GM21717 (cell line): ENCODE measurements around the gene RTN4RL1.
"Not testable (repeated sequence)": the region's sequence is repeated elsewhere in the genome, so short reads cannot be mapped to it uniquely, and the experiment has no call there.

ENCODE experiments used
- ATAC-seq: cut with Tn5 transposase; IDR thresholded peaks from one replicate; pipeline ENCODE4 v1.9.1; 2021; ENCODE audit warnings: mild to moderate bottlenecking, moderate library complexity; ENCODE audit not compliant: unreplicated experiment

RTN4RL1 gene

DNA sequence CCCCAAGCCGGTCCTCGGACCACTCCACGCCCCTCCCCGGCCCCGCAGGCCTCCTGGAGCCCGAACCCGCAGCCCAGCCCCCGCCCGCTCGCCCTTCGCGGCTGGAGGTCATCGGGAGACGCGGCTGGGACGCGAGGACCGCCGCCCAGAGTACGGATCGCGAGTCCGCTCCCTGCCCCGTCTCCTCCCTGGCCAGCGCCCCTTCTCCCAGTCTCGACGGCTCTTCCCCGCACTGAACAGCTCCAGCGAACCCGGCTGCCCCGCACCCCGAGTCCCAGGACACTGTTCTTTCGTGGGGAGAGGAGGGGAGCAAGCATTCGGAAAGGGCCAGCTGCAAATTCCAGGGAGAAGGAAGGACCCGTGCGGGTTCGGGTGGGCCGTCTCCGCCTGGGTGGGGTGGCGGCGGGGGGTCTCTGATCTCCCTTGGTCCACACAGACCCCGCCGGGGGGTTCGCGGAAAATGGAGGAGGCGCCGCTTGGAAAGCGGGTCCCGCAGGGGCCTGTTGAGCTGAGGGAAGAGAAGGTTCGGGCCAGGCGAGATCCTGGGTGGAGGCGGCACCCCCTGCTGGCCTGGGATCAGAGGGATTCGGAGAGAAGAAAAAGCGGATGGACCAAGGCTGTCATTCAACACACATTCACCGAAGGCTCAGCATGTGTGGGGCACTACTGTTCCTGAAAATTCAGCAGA is 632 bp upstream of the RTN4RL1 start:
- ATAC-seq = no peak

DNA sequence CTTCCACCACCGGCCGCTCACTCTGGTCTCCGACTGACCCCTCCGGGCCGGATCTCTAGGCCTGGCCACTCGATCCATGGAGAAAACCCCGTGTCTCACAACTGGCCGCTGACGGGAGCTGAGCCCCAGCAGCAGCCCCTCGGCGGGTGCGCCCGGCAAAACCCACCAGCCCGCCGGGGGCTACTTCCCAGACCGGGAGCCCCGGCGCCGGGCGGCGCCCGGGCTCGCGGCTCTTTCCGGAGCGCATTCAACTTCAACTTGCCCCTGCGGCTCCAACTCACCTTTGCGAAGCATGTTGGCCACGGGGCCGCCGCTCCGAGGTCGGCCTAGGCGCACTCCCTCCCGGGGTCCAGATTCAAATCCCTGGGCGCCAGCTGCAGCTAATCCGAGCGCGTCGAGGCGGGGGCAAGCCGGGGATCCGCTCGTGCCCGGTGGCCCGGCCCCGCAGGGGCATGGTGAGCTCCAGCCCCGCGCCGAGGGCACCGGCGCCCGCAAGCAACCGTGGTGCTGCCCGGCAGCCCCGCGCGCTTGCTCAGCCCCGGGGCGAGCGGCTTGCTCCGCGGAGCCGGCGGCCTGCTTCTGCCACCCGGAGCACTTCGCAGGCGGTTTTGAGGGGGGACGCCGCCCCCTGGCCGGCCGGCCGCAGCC is 438 bp downstream of the RTN4RL1 start:
- ATAC-seq = no peak

DNA sequence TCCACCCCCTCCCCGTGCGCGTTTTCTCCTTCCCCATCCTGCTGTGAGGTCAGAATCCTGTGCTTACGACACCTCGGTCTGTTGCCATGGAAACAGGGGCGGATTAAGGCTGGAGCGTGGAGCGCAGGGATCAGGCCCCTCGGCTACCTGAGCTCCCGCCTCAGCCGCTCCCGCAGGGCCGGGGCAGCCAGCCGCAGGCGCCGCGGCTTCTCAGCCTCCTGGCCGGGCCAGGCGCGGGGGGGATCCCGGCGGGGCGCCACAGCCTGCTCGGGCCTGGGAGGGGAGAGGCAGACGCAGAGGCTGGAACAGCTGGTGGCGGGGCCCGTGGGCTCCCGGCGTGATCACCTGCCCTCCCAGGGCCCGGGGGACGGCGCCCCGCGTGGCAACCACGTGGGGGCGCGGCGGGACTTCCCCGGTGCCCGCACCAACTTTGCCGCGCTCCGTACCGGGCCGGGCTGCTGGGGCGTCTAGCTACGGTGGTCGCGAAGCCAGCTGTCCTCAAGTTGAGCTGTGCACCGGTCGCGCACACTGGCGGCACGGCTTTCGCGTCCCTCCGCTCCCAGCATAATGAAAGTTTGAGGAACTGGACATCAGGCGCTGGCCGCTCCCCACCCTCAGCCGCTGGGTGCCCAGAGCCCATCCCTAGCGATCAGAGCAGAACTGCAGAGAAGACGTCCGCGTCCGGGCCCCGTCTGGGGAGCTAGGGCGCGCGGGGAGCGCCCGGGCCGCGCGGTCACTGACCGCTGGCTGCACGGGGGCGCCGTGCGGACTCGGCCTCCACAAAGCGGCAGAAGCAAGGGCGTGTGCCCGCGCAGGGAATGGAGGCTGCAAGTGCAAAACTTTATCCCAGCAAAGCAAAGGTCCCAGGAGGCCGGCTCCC is 1.2 kb downstream of the RTN4RL1 start:
- ATAC-seq = no peak

DNA sequence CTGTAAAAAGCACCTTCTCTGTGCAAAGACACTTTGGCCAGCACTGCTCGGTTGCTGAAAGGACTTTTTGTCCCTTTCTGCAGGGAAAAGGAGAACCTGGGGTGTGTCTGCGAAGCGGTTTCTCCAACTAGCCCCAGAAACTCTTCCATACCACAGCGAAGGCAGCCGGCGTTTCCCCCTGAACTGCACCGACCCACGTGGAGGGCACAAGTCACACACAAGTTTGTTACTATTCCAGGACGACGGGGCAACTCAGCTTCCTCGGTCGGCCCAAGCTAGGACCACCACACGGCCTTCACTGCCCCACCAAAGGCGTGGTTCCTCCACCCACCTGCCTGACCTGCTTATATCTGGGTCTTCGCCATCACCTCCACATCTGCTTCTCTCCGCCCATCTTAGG is 1.9 kb downstream of the RTN4RL1 start:
- ATAC-seq = no peak

DNA sequence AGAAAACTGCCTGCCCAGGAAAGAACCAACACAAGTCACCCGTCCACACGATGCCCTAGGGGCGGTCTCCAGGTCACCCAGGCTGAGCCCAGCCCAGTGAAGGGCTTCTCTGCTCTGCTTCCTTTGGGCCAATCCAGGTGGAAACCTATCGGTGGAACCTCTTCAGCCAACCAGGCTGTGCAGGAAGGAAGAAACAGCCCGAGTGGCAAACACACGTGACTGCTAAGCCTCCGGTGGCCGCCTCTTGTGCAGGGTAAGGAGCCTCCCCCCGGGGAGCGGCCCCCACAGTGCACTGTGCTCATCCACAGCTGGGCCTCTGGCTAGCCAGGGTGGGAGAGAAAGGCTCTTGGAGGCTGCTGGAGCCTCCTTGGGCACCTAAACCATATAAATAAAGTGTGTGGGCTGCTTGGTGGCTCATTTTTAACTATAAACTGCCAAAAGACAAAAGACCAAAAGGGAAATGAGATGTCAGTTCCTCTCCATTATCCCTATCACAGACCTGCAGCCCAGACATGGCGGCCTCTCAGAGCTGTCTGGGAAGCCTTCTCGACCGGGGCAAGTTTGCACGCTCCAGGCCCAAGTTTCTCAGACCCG is 2.4 kb downstream of the RTN4RL1 start:
- ATAC-seq = no peak

DNA sequence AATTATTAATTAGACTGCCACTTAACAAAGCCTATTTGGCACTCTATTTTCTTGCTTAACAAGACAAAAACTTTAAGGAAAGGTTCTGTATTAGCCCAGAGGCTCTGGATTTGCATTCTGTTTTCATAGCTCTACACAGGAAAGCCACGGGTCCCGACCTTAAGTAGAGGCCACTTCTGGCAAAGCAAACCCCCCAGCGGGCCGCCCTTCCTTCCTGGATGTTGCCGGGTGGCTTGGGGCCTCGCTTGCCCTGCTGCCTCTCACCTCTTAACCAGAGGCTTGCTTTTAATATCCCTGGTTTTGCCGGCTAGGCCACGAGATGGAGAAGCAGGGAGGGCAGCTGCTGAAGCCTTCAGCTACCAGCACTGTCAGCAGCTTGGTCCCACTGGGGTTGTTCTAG is 4.4 kb downstream of the RTN4RL1 start:
- no peak for ATAC-seq

DNA sequence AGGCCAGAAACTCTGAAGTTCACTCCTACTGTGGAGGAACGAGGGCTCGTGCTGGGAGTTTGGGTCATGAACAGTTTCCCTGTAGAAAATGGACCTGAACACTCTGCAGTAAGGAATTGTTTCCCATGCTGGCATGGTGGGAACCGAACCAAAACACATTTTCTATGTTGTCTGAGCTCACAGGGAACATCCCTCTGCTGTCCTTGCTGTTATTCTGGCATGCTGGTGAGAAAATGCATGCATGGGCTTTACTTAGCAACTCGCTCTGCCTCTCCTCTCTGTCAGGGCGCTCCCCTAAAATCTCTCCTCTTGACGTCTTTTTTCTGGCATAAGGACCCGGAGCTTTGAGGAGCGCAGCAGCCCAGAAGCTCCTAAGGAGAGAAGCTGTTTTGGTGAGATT is 5.4 kb downstream of the RTN4RL1 start:
- no peak for ATAC-seq

DNA sequence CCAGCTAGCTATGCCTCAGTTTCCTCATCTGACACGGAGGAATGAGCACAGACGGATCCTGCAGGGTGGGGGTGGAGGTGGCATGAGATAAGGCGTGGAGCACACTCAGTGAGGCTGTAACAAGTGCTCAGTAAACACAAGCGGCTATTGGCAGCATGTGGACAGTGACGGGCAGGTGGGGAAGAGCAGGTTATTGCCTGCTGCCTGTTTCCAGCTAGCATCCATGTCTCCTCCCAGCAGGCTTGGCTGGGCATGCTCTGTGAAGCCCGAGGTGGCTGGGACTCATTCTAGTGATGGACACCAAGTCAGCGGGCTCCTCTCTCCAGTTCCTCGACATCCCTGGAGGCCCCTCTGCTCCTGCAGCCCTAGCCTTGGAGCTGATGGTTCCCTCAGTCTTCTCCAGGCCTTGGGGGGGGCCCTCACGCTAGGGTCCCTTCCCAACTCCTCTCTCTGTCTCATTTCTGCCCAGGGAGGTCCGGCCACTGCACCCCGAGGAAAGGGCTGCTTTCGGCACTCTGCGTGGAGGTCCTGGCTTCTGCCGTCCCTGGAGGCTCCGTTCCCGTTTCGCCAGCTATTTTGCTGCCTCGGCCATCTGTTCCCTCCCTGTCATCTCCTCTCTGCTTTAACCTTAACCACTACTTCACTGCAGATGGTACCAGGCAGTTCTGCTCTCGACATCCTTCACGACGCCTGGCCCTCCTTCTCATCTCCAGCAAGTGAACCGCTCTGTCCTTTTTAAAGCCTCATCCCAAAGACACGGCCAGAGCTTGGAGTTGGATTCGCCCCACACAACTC is 6.2 kb downstream of the RTN4RL1 start:
- ATAC-seq = no peak

DNA sequence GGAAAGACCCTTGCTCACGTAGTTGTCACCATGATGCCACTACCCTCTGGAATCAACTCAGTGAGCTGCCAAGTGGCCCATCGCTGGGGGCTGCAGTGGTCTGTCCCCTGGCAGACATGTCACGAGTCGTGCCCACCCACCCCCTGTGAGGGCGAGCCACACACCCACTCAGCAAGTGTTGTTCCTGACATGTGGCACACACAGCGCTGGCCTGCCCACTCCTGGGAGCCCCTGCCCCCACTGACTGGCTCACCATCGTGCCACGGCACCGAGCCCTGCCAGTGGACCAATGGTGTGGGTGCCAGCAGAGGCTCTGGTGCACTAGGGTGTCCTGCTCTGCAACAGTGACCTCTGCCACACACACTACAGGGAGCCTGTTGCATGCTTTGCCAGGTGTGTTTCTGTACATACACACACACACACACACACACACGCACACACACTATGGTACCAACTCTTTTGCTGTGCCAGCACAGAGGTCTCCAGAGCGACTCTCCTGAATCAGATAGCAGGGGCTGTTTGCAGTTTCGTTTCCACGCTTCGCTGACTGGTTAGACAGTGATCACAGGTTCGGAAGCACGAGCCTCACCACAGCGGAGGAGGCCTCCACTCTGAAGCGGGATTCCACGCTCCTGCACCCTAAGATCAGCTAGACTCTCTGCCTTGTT is 7.7 kb downstream of the RTN4RL1 start:
- ATAC-seq = no peak

DNA sequence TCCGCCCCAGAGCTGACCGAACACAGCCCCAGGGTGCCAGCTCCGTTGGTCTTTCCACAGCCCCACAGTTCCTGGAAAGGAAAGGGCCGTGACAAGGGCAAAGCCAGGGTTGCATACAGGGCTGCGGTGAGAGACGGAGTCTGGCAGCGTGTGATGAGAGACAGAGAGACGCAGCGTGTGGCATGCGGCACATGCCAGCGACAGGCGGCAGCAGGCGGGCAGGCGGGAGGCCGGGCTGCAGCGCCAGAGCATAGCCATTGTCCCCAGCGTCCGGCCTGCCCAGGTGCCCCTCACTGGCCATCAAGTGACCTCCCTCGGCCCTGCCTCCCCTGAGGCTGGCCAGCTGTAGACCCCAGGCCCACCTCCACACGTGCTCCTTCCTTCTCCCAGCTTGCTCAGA is 8.6 kb downstream of the RTN4RL1 start:
- no peak for ATAC-seq

DNA sequence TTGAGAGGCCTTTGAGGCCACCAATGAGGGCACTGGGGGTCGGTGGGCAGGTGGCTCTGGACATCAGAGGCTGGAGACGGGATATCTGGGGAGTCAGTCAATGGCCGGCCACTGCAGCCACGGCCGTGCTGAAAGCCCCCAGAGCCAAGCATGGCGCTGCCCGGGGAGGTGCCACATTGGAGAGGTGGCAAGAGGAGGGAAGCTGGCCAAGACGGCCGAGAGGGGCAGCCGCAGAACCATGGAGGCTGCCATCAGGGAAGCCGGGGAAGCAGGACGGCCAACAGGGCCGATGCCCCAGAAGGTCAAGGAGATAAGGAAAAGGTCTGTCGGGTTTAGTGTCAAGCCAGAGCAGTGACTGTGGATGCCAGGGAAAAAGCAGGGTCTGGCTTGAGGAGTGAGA is 9.8 kb downstream of the RTN4RL1 start:
- no peak for ATAC-seq

DNA sequence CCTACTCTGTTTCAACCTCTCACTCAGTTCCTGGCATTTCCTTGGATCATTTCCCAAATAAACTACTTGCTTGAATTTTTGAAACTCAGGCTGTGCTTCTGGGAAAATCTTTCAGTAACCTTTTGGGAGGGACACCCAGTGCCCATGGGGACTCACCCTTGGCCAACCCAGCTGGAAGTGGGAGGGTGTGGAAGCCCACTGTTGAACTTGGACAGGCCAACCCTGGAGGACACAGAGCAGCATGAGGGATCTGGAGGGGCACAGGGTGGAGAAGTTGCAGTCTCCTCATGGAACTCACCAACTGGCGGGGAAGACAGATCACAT is 11.2 kb downstream of the RTN4RL1 start:
- ATAC-seq = no peak

DNA sequence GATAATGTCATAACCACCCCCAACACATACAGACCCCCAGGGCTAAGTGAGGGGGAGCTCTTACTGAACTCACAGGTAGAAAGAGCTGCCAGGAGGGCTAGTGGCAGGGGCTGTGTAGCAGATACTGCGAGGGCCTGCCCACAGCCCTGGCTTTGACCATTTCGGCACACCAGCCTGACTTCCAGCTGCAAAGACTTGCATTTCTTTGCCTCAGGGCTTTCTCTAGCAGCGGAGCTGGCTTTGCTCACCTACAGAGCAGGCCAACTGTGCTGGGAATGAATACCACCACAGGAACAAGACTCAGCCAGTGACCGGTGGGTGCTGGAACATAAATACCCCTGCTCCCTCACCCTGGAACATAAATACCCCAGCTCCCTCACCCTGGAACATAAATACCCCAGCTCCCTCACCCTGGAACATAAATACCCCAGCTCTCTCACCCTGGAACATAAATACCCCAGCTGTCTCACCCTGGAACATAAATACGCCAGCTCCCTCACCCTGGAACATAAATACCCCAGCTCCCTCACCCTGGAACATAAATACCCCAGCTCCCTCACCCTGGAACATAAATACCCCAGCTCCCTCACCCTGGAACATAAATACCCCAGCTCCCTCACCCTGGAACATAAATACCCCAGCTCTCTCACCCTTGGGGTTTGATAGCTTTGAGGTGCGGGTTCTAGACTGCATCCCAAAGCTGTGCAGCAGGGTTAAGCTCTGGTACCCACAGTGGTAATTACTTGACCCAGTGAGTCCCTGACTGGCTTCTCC is 11.7 kb downstream of the RTN4RL1 start:
- not testable (repeated sequence) for ATAC-seq

DNA sequence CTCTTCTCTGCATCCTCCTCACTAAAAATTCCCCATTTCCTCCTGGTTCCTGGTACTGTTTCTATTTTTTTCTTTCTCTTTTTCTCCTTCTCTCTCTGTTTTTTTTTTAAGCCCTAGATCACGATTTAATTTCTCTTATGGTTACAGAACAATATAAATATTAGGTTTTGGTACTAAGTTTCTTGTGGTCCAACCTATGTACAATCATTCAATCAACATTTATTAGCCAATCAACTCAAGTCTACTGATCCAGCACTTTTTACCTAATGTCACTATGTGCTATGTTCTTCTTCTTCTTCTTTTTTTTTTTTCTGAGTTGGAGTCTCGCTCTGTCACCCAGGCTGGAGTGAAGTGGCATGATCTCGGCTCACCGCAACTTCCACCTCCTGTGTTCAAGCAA is 12.6 kb downstream of the RTN4RL1 start:
- ATAC-seq = no peak

DNA sequence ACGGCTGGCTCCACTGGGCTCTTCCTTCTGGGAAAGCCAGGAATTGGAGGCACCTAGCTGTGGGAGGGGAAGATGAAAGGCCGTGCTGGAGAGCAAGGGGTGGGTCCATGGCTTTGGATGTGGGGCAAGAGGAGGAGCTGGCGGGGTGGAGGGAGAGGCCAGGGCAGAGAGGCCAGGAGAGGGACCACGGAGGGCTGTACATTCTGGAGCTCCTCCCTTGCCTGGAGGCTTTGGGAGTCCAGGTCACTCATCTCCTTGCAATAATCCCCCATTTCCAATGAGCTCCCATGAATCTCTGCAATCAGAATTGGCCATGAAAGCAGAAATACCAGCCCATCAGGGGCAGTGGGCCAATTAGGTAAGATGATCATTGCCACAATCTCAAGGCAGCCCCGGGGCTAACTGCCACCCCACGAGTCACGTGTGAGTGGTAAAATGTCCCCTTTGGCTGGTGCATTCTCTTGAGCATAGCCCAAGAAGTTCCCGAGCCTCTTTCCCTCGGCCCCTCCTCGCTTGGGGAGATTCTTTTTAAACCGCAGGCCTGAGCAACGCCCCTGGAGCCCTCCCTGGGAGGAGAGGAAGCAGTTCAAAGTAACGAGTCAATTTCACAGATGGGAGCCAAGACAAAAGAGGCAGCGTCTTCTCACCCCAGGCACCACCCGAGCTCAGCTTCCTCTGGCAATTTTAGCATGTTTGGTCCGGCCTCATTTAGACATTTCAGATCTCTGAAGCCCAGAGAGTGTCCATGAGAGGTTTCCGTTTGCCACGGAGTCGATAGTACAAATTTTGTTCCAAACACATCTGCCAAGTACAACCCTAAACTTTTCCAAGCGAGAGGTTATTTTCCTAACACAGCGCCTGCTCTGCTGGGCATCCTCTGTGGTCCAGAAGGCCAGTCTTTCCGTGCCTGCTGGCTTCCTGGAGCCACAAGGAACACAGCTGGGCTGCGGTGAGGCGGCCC is 13.4 kb downstream of the RTN4RL1 start:
- no peak for ATAC-seq

DNA sequence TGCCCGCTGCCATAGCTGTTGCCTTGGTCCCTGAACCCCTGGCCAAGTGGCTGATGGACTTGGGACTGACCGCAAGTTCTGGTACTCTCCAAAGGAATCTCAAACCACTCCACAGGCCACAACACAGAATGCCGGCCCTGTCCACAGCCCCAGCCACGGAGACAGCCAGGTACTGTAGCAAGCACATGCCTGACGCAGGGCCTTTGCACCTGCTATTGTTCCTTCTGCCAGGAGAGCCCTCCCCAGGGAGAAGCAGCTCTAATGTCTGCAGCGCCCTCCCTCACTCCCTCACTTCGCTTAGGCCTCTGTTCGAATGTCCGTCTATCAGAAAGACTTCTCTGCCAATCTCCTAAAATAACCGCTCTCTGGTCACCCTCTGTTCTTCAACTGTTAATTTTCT is 15.4 kb downstream of the RTN4RL1 start:
- no peak for ATAC-seq

DNA sequence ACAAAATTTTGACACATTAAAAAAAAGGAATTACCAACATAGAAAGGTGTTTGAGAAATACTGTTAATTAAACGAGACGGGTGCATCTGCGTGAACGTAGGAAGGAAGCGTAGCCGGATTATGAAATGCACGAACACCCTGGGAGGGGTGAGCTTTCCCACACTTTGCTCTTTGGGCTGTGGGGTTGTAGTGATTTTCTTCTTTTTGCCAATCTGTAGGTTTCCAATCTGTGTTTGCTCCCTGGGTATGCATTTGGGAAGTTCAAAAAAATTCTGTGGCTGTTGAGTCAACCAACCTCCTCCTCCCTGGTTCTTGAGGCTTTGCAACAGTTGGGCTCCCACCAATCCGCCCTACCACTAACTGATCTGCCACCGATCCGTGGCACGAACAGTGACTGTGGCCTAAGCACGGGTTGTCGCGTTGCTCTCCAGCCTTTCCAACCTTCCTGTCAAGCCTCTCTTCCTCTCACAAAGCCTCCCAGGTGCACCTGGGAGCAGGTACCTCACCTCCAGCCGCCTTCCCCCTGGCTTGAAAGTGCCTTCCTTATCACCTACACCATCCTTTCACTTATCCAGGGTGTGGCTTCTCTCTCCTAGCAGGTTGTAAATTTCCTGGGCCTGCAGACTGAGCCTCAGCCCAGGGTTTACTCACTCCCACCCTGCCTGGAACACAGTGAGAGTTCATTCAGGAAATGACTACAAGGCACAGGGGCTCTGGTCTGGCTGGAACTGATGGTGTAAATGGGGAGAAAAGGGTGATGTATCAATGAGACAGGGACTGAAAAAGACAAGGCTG is 16.6 kb downstream of the RTN4RL1 start:
- no peak for ATAC-seq
